Lower leg skin (tissue), 3 donors: ENCODE measurements around the gene OTOP3.

Source experiments
- POLR2A ChIP-seq, 2 donors: fragments of 450-650 bp; IDR thresholded peaks; one replicate each; pipeline ENCODE4 v1.6.1; 2016 to 2017; ENCODE audit warnings: antibody characterized with exemption in 2 of 2, mild to moderate bottlenecking in 1 of 2, moderate library complexity in 1 of 2
- TF ChIP-seq, protein P1 (sequence below), 3 donors: fragments of 450-650 bp; IDR thresholded peaks; one replicate each; pipeline ENCODE4 v1.5.1; 2016; ENCODE audit warnings: antibody characterized with exemption in 3 of 3, mild to moderate bottlenecking in 3 of 3, moderate library complexity in 2 of 3

DNA sequence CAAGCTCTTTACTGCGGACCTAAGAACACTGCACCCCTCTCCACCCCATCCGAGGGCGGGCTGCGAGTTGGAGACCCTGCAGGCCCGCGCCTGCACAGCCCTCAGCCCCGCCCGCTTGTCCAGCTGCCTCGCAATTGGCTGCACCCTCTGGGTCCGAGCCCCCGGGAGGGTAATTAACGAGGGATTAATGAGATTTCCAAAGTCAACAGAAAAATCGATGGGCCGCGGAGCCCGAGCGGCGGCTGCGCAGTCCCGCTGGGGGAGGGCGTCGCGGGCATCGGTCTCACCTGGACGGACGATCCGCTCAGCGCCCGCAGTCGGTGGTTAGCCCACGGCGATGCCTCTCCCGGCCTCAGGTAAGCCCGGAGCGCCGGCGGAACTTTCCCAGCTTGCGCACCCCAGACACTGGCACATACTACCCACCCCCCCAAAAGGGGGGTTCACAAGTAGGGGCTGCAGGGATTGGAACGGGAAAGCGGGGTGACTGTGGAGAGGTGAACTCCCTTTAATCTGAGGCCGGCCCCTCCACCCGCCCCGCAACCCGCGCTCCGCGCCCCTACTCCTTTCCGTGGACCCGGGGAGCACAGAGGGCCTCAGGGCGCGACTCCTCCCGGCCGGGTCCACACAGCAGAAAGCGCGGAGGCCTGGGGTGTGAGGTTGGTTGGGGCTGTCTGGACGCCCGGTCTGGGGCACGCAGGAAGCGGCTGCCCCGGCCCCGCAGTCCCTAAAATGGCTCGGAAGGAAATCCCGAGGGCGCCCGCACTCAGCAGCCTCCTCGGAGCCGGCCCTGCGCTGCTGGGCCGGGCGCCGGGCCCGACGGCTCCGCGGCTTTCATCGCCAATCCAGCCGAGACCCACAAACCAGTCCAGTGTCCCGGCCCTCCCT, at the start of gene OTOP3:
- TF ChIP-seq, protein P1, sequence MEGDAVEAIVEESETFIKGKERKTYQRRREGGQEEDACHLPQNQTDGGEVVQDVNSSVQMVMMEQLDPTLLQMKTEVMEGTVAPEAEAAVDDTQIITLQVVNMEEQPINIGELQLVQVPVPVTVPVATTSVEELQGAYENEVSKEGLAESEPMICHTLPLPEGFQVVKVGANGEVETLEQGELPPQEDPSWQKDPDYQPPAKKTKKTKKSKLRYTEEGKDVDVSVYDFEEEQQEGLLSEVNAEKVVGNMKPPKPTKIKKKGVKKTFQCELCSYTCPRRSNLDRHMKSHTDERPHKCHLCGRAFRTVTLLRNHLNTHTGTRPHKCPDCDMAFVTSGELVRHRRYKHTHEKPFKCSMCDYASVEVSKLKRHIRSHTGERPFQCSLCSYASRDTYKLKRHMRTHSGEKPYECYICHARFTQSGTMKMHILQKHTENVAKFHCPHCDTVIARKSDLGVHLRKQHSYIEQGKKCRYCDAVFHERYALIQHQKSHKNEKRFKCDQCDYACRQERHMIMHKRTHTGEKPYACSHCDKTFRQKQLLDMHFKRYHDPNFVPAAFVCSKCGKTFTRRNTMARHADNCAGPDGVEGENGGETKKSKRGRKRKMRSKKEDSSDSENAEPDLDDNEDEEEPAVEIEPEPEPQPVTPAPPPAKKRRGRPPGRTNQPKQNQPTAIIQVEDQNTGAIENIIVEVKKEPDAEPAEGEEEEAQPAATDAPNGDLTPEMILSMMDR (IDR thresholded peaks at IDR 0.05): no peak
- no peak for TF ChIP-seq POLR2A (IDR thresholded peaks at IDR 0.05)
